ENCODE results near the gene POMZP3.
"Not testable (repeated sequence)": the region's sequence is repeated elsewhere in the genome, so short reads cannot be mapped to it uniquely, and the experiment has no call there.

DNA sequence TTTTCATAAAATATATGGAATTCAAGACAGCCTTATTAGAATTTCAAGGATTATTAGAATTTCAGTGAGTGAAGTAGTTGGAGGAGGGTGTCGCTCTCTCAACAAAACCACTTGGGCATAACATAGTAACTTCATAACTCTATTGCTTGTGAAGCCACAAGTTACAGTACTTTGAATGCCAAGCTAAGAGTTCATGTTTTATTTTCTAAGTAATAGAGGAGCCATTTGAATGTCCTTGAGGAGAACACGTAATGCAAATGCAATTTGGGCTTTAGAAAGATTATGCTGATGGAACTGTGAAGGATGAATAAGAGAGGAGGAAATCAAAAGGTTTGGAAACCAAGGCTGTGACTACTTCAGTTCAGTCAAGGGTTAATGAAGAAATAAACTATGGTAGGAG lies 51.6 kb downstream of the POMZP3 start:
- TF ChIP-seq CTCF, POLR2A (IDR thresholded peaks at IDR 0.05): not testable (repeated sequence)

All from esophagus squamous epithelium (tissue), 4 donors.